Measurements from ENCODE around the gene LPGAT1.

LPGAT1 gene

DNA sequence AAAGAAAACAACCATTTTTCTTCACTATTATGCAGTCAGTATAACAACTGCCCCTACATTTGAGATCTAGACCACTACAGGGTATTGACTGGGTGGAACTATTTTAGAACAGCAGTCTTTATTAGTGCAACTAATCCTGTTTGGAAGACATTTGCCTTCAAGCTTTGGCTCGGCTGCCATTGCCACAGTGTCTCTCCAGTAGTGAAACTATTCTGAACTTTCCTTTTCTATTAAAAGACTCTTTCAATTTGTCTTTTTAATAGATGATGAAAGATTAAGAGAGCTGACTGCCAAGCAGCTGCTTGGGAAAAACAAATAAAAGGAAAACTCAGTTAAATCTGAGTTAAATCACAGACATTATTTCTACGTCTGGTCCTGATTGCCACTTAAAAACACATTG lies 49.3 kb downstream of the LPGAT1 start:
- TF ChIP-seq, protein P1, sequence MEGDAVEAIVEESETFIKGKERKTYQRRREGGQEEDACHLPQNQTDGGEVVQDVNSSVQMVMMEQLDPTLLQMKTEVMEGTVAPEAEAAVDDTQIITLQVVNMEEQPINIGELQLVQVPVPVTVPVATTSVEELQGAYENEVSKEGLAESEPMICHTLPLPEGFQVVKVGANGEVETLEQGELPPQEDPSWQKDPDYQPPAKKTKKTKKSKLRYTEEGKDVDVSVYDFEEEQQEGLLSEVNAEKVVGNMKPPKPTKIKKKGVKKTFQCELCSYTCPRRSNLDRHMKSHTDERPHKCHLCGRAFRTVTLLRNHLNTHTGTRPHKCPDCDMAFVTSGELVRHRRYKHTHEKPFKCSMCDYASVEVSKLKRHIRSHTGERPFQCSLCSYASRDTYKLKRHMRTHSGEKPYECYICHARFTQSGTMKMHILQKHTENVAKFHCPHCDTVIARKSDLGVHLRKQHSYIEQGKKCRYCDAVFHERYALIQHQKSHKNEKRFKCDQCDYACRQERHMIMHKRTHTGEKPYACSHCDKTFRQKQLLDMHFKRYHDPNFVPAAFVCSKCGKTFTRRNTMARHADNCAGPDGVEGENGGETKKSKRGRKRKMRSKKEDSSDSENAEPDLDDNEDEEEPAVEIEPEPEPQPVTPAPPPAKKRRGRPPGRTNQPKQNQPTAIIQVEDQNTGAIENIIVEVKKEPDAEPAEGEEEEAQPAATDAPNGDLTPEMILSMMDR (IDR thresholded peaks at IDR 0.05; ENCODE audit: low read depth, low read length, missing control alignments): no peak
- DNase-seq (ENCODE audit: extremely low read depth, low read depth): no peak
- no peak overlapping the region for H3K4me3 ChIP-seq (replicated peaks; ENCODE audit: low read depth, low read length)

DNA sequence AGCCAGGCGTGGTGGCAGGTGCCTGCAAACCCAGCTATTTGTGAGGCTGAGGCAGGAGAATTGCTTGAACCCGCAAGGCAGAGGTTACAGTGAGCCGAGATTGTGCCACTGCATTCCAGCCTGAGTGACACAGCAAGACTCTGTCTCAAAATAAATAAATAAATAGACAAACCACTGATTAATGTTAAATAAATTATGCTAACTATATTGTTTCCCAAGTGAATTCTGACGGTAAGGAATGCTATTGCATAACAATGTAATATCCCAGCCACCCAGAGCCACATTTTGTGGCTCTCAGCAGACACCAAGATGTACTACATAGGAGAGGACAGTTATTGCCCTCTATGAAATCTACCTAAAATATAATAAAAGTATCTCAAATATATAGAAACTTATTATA lies 55.4 kb downstream of the LPGAT1 start:
- TF ChIP-seq, protein P1 (IDR thresholded peaks at IDR 0.05; ENCODE audit: low read depth, low read length, missing control alignments): no peak
- H3K4me3 ChIP-seq (replicated peaks; ENCODE audit: low read depth, low read length): no peak overlapping the region
- DNase-seq (ENCODE audit: extremely low read depth, low read depth): no peak

DNA sequence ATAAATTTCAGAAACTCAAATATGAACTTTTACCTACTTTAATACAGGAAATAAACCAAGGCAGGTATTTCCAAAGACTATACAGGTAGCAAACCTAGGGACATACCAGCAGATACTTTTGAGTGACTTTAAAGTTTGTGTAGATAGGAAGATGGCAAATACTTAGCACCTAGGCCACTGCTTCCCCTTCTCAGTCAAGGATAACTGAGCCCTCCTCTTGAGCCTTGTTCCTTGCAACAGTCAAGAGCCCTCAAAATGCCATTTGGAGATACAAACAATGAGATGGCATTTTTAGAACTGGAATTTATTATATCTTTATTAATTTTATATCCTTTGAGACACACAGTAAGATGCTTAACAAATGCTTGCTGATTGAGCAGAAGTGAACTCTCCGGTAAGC lies 65.9 kb downstream of the LPGAT1 start:
- TF ChIP-seq, protein P1 (IDR thresholded peaks at IDR 0.05; ENCODE audit: low read depth, low read length, missing control alignments): no peak
- H3K4me3 ChIP-seq (replicated peaks; ENCODE audit: low read depth, low read length): no peak overlapping the region
- no peak for DNase-seq (ENCODE audit: extremely low read depth, low read depth)

DNA sequence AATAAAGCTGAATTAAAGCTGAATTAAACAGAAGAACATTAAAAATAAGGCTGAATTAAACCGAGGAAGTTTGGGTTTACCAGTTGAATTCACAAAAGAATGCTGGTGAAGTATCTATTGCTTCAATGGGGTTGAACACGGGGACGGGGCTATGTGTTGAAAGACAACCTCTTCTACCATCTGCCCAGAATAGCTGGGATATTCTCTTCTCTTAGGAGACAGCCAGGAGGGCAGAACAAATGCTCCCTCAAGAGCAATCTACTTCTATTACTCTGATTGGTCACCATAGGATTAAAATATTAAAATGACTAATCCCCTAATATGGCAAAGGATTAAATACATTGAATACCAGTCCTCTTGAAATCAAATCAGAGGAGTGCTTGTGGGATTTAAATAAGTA lies 68.4 kb downstream of the LPGAT1 start:
- TF ChIP-seq, protein P1 (IDR thresholded peaks at IDR 0.05; ENCODE audit: low read depth, low read length, missing control alignments): no peak
- DNase-seq (ENCODE audit: extremely low read depth, low read depth): no peak
- H3K4me3 ChIP-seq (replicated peaks; ENCODE audit: low read depth, low read length): no peak overlapping the region

DNA sequence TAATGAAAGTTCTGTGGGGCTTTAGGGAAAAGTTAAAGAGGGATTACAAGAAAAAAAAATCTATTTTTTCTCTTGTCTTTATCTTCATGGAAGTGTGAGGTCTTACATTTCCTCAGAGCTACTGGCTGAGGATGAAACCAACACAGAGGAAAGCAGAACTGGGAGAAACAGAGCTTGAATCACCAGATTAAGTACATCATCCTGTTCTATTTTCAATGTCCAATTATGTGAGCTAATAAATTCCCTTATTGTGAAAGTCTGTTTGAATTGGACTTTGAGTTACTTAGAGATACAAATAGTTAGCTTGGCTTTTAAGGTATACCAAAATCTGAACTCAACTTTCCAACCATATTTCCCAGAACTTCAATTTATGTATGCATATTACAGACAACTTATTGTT lies 69.2 kb downstream of the LPGAT1 start:
- TF ChIP-seq, protein P1 (IDR thresholded peaks at IDR 0.05; ENCODE audit: low read depth, low read length, missing control alignments): no peak
- DNase-seq (ENCODE audit: extremely low read depth, low read depth): no peak
- no peak overlapping the region for H3K4me3 ChIP-seq (replicated peaks; ENCODE audit: low read depth, low read length)

DNA sequence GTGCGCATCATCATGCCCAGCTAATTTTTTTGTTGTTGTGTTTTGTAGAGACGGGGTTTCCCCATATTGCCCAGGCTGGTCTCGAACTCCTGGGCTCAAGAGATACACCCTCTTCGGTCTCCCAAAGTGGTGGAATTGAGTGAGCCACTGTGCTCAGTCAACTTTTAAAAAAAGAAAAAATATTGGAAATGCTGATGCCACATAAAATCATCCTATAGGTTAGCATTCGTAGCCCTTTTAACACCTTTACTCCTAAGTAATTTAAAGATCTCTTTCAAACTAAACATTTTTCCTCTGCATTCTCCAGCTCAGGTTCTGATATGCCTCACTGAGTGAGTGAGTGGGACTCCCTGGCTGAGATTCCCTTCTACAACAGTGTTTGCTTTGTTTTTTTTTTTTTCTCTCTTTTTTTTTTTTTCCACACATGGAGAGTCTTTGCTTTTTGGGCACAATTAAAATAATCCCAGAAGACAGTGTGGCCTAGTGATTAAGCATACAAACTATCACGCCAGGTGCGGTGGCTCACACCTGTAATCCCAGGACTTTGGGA lies 74.0 kb downstream of the LPGAT1 start:
- no peak for DNase-seq (ENCODE audit: extremely low read depth, low read depth)
- no peak overlapping the region for H3K4me3 ChIP-seq (replicated peaks; ENCODE audit: low read depth, low read length)
- TF ChIP-seq, protein P1 (IDR thresholded peaks at IDR 0.05; ENCODE audit: low read depth, low read length, missing control alignments): no peak

DNA sequence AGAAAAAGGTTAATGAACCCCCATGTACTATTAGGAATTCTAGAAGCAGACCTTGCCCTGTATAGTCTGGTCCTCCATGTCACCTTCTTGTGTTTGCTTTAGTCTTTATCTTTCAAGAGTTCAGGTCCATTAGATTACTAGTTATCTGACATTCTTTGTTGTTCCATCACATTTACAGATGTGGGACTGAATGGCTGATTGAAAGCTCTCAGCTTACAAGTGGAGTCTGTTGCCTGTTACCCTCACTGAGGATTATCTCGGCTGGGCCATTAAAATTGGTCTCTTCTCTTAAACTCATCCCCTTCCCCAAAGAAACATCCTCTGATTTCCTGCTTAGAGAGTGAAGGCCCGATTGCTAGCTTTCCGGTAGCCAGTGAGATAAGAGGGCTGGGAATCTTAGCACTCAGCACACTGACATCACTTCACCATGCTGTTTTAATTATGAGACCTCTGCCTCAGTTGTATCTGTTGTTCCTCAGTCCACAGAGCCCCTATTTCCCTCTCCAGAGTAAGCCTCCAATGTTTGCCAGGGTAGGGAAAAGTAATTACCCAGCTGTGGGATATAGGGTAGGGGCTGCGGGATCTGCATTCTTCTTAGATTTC lies 76.8 kb downstream of the LPGAT1 start:
- H3K4me3 ChIP-seq (replicated peaks; ENCODE audit: low read depth, low read length): no peak overlapping the region
- no peak for DNase-seq (ENCODE audit: extremely low read depth, low read depth)
- TF ChIP-seq, protein P1 (IDR thresholded peaks at IDR 0.05; ENCODE audit: low read depth, low read length, missing control alignments): no peak

Data from HFF-Myc (cell line).